Suppressor macrophage (primary cell): Measurements from ENCODE around the gene OPCML.

ENCODE experiments used
- DNase-seq, 4 experiments: peaks; one replicate each; pipeline ENCODE4 v3.0.0-alpha.2; 2020 to 2022

OPCML gene

DNA sequence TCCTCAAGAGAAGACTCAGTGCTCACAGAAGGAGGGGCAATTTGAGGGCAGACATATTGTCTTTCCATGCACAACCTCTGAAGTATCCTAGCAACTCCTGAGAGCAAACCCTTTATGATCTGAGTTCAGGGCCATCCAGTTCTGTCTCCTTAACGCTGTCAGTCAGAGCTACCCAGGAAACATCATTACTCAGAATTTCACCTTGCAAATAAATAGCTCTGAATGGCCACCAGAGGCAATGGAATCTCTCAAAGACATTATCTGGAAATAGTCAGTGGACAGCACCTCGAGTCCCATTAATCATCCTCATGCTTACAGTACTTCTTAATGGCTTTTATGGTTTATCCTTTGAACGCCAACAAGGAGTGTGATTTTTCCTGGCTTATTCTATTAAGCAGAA, 656.1 kb downstream of the OPCML start:
- no peak for DNase-seq

DNA sequence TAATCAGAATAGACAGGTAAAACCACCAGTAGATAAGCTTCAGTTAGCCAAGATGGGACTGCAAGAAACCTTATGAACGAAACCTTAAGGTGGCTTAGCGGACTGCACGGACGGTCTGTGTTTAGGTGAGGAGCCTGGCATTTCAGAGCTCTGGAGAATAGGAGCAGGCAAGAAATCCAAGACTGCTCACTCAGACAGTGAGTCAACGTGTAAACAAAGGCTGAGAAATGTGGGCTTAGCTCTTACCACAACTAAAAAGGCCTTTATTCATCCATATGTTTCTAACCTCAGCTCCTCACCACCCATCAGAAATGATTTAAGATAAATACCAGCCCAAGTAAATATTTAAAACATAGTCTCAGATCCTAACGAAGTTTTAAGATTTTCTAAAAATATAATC, 657.7 kb downstream of the OPCML start:
- no peak for DNase-seq

DNA sequence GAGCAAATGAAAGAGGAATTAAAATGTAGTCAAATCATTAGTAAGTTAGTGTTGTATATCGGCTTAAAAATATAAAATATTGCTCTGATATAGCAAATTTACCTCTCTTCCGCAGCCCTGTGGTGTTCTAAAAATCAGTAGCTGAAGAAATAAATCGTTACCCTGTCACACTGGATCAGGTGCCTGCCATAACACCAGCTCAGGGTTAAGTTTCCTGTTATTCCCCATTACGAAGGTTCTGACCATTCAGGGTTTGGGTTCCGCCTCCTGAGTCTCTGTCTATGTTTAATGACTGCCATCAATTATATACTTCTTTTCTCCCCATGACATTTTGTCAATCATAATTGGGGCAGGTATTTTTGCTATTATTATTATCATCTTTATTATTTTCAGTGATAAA, 658.5 kb downstream of the OPCML start:
- DNase-seq = no peak

DNA sequence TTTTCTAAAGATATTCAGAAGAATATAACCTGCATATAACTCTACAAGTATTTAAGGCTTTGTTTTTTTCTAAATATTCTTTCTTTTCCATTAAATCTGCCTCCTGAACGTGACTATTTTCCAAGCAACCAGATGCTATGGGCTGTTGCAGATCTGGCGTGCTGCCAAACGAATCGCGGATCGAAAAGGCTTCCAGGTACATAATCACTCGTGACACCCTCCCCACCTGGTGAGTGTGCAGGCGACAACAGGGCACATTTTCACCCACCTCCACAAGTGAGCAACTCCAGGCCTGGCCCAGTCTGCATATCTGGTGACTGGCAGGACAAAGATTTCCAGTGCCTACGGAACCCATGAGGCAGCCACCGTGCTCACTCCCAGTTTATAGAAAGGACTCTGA, 660.1 kb downstream of the OPCML start:
- DNase-seq = no peak

DNA sequence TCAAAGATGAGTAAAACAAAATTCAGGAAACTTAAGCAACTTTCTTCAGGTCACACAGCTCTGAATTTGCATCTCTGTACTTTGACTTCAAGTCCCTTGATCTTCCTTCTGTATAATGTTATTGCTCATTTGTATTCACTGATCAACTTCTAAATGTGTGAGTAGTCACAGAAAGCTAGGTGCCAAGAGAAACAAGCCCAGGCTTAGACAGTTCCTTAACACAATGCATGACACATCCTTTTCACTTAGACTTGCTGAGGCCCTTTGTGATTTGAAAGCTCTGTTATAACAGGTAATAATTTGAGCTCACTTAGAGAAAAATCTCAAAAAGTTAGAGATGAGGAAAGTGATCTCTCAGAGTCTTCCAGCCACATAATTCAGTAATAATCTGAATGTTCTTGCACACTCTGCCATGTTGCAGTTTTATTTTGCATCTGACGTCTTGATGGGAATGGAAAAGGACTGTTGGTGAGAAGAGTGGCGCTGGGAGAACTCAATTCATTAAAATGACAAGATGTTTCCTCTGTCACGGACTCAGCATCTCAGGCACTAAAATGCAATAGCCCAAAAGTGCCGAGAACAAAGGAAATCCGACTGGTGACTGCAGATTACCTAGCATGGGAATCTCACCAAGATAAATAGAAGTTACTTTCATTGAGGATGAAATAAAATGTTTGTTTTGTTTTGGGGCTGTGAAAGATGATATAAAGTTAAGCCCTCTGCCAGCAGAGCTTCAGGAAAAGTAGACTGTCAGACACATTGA, 665.3 kb downstream of the OPCML start:
- DNase-seq = no peak

DNA sequence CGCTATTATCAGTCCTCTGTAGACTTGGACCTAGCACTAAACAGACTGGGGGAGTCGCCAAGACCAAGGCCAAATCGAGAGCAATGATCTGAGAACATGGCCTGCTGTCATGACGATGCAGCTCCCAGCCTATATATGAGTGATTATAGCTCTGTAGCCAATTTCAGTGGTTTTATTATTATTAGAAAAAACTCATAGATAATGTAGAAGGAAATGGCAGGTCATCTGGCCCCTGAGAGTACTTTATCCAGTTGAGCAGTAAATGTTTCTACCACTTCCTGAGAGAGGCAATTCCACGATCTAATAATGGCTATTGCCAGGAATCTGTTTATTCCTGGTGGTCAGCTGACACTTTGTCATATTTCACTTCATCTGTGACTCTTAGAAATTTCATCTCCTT, 666.7 kb downstream of the OPCML start:
- no peak for DNase-seq

DNA sequence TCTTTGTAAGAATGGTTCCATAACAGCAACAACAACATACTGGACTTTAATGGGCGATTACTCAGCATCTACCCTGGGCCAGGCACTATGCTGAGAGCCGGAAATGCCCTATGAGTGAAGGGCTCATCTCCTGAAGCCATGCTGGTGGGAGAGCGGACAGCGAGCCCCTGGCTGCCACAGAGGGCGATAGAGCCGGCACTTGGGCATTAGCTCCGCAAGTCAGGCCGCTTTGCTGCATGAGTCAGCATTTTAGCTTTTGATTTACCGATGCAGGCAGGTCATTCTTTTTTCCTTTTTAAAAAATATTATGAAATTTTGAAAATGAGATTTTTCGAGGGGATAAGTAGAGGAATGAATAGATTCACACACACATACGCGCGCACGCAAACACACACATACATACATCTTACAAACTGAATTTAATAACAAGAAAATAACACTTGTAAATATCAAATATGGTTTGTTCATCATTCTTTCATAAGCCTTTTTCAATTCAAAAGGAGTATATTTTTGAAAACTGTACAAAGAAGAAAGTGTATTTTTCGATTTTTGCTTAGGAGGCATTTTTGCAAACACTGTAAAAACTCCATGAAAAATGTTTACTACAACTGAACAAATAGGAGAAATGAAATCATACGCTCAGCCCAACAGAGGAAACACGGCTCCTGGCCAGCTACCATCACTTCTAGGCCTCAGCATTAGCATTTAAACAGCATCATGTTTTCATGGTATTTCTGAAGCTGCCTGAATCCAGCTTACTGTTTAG, 667.3 kb downstream of the OPCML start:
- no peak for DNase-seq

DNA sequence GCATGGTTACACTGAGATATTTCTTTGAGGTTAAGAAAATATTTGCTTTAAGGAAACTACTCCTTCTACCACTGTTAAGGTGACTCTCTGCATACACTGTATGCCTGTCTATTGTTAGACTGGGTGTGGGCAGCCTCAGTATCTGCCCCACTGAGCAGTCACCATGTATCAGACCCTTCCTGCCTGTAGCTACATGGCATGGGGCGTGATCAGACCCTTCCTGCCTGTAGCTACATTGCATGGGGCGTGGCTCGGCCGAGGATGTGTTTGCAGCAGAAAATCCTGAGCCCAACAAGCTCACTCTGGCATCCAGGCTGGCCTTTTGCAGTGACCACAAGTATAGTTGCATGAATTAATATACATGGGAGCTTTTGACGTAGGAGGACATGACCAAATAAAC, 669.4 kb downstream of the OPCML start:
- no peak for DNase-seq

DNA sequence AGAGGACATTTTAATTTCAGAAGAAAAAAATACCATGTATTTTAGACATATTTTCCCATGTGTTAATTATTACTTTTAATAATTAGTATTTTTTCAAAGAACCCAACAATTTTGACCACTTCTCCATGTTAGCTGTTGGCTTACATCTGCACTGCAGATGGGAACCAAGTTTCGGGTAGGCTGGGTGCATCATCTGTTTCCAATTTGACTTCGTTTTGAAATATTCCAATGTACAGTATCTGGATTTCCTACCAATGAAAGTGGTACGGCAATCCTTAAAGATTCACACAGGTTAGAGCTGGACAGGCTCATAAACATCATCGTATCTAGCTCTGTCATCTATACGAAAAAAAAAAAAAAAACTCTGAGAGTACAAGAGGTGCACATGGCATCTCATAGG, 670.2 kb downstream of the OPCML start:
- no peak for DNase-seq

DNA sequence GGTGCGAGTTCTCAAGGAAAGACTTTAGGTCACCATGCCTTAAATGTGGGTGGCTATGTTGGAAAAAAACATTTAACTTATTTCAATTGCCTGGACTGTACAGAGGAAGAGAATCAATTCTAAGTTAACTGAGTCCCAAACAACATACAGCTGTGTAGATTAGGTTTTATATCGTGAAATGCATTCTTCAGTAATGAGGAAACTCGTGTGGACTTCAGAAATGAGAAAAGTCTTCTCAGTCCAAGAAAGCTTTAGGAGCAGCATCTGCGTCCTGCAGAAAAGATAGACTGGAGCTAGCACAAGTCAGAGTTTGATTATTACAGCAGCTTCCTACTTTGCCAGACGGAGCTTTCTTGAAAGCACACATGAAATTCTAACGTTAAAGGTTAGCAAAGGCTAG, 673.0 kb downstream of the OPCML start:
- DNase-seq = no peak

DNA sequence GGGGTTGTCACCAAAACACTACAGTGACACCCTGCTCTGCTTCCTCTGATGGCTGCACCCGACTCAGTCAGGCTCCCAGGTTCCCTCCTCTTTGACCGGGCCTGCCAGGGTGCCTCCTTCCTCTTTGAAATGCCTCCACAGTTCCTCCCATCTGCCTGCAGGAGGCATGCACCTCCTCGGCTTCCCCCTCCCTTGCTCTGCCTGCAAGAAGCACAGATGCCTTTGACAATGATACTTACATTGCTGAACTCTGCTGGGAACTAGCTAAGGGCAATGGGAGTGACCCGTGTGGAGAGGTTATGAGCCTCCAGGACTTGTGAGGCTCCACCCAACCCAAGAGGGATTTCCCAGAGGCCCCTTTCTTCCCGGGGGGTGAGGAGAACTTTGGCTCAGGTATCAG, 674.1 kb downstream of the OPCML start:
- no peak for DNase-seq

DNA sequence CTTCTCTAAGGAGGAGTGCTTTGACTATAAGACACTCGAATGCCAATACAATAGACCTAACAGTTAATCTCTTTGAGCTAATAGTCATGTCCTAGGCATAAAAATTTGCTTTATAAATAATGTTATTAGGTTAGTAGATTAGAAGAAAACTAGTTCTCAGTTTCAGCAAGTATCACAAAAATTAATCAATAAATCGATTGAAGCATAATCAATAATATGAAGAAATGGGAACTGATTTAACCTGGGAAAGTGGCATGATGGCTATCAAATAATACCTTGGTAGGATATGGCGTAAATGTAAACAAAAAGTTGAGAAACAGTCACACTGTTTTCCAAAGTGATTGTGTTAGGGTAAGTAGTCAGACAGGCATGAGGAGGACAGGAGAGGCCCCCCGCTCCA, 676.3 kb downstream of the OPCML start:
- DNase-seq = no peak

DNA sequence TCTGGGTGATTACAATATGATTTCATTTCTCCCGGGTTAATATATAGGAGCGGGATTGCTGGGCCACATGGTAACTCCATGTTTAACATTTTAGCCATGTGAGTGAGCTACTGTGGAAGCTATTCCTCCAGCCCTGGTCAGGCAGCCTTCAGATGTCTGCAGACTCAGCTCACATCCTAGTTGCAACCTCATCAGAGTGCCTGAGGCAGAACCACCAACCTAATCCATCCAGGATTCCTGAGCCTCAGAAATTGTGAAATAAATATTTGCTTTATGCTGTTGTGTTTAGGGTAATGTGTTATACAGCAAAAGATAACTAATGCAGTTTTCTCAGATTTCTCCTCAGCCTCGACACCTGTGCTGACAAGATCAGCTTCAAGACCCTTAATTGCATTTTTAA, 676.8 kb downstream of the OPCML start:
- no peak for DNase-seq

DNA sequence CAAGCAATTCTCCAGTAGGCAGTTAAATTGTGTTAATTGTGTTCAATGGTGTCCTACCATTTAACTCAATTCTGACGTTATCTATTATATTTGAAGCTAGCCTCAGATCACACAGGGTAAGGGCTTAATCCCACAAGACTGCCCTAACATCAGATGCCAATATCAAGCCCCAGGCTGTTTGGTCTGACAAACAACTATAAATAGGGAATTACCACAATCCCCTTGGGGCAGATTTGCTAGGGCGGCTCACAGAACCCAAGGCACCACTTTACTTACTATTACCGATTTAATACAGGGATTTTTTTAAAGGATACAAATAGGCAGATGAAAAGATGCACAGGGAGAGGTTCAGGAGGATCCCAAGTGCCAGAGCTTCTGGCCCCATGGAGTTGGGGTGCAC, 678.4 kb downstream of the OPCML start:
- no peak for DNase-seq

DNA sequence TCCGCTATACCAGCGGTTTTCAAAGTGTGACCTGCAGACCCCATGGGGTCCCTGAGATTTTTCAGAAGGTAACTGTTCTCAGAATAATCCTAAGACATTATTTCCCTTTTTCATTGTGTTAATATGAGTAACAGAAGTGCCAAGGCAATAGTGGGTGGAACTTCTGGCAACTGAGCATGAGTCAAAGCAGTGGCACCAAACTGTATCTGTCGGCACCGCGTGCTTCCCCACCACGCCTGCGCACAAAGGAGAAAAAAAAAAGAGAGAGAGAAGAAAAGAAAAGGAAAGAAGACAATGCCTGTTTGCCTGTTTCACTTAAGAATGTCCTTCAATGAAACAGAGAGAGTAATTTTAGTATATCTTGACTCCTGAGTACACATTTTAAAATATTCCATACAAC, 679.9 kb downstream of the OPCML start:
- no peak for DNase-seq

DNA sequence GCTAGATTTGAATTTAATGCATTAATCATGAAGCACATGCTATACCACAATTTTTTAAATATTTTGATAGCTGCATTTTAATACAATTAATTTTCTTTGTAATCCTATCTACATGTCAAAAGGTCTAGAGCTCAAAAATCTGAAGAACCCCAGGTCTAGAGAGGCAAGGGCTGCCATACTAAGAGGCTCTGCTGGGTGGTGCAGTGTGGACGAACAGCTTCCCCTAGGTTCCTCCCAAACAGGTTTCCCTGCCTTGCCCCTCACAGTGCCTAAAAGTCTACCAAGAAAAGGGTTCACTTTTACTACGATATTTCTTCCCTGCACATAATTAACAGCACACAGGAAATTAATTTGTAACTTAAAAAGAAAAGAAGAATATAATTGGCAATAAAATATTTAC, 681.1 kb downstream of the OPCML start:
- DNase-seq = no peak

DNA sequence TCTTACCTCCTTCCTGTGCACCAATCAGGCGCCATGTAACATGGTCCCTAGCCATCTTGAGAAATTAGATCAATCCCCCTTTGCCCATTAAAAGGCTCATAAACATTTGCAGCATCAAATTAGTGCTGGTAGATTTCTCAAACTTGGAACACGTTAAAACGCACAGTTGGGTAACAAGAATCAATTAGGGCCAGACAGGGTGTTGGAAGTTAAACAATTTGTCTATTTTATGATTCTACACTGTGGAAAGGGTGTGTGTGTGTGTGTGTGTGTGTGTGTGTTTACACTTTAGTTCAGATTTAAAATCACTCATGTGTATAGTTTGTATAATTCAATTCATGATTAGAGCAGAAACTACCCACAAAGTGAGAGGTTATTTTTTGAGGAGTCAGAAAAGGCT, 682.0 kb downstream of the OPCML start:
- no peak for DNase-seq

DNA sequence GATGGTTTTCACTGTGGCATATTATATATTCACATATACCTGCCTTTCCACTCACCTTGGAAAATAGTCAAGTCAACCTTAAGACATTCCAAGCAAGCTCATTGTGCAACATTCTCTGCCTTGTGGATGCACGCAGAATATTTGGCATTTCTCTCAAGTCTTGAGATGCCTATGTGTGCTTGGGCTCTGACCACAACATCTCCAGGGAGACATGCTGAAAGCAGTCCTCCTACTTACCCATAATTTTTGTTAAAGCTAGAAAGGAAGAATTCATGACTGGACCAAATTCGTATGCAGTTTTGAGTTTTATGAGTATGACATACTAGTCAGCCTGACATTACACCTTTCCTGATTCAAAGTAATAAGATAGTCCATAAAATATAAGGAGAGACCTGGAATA, 684.0 kb downstream of the OPCML start:
- DNase-seq = no peak

DNA sequence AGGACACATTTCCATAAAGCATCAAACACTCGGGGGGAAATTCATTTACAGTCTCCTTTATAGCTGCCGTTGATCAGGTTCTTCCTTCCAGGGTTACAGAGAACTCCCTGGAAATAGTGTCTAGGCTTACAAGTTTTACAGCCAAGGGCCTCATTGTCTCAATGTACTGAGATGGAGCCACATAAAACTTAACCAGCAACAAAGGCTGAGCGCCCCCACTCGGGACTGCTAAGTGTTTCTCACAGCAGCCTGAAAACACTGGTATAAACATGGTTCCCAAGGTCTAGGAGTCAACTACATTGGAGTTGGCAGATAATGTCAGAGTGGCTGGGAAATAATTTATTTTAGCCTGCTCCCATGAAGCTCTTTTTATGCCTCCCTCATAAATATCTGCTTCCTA, 686.2 kb downstream of the OPCML start:
- no peak for DNase-seq

DNA sequence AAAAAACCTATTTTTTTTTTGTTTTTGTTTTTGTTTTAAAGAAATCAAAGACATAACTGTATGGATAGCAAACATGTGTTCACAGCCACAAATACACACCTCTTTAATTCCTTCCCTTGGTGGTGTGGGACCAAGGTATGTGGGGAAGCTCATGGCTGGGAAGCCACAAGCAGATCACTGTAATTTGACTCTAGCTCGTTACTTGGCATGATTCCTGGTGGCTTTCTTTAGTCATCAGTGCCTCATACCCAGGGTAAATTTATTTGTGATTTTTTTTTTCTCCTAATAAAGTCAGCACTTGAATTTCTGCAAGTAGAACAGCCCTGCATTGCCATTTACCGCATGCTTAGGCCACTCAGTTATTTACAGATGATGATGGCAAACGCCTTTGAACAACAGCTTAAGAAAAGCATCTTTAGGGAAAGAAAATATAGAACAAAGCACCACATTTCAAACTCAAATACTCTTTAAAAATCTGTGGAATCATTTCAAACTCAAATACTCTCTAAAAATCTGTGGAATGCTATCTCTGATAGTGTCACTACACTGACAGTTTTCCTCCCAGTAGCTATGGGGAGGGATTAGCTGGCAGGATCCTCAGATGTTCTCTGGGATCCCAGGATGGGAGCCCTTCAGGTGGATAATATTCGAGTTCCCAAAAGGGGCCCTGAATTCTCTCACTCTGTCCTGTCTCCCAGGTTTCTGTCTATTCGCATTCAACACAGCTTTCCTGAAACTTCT, 687.2 kb downstream of the OPCML start:
- no peak for DNase-seq

DNA sequence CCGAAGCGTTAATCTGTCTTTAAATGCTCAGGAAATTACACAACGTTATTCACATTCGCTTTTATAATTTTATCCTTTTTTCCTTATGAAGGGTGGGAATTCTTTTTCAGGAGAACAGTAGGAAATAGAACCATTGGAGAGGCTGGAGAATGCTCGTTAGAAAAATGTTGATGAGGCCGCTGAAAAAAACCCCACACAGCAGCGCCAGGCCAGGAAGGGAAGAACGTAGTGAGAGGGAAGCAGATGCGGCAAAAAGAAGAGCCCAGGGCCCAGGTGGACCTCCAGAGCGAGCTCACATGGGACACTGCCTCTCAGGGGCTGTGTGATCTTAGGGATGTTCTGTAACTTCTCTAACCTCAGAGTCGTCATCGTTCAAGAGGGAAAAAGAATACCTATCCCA, 691.6 kb downstream of the OPCML start:
- no peak for DNase-seq

DNA sequence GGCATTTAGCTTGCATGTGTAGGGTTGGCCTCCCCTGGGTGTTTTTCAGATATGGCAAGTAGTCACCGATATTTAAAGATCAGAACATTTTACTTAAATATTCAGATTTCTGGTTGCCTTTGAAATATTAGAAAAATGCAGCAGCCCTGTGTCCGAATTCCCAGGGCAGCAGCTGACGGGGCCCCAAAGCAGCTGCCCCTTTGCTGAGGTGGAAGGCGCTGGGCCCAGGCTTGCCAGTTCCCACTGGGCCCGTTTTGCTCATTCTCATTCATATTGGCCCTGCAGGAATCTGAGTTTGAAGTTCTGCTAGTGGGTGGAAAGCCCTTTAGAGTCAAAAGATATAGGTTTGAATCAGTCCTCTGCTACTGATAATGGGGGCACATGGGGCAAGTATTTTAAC, 692.1 kb downstream of the OPCML start:
- DNase-seq = no peak

DNA sequence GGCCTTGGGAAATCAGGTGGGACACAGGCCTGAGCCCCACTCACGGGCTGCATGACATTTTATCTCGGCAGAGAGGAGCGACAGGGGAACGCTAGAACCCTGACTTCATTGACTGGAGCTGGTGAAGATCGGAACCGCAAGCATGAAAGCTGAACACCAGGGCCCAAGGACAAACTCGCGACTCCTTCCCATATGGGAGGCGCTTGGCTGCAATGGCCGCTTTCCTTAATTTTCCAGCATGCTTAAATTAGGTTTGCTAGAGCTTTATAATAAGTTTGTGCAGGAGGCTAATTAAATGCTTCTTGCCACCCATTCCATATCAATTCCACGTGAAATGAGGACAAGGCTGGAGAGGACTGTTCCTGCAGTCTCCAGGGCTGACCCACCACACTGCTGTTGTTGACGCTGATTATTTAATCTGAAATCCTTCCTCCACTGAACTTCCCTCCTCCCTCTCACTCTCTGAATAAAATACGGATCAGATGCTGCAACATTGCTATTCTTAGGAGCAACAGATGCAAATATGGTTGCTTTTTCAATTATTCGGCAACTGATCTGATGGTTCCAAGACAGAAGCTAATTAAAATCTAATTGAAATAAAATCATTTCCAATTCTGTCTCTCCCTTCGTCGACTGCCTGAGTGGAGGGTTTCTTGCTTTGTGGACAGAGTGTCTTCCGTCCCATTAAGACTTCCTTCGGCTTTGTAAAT, 692.9 kb downstream of the OPCML start:
- DNase-seq = no peak
